OCI-LY3 (cell line): ENCODE data around the gene CNTRL.

Experiments used
- EZH2phosphoT487 ChIP-seq: fragments of 200-600 bp; shearing (Covaris generic); IDR thresholded peaks from 2 replicates; pipeline ENCODE4 v1.6.1; 2018; ENCODE audit warnings: antibody characterized with exemption, mixed run types, low read depth
- TF ChIP-seq, protein P1 (sequence below): fragments of 200-600, 300-600 bp; sonication (generic); IDR thresholded peaks from 2 replicates; pipeline ENCODE4 v1.5.1; 2014; ENCODE audit warnings: antibody characterized with exemption, low read length, low read depth

- TF ChIP-seq, protein P1, sequence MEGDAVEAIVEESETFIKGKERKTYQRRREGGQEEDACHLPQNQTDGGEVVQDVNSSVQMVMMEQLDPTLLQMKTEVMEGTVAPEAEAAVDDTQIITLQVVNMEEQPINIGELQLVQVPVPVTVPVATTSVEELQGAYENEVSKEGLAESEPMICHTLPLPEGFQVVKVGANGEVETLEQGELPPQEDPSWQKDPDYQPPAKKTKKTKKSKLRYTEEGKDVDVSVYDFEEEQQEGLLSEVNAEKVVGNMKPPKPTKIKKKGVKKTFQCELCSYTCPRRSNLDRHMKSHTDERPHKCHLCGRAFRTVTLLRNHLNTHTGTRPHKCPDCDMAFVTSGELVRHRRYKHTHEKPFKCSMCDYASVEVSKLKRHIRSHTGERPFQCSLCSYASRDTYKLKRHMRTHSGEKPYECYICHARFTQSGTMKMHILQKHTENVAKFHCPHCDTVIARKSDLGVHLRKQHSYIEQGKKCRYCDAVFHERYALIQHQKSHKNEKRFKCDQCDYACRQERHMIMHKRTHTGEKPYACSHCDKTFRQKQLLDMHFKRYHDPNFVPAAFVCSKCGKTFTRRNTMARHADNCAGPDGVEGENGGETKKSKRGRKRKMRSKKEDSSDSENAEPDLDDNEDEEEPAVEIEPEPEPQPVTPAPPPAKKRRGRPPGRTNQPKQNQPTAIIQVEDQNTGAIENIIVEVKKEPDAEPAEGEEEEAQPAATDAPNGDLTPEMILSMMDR, result no peak
- TF ChIP-seq EZH2phosphoT487, result no peak
Measured at GRCh38 chr9:121138561-121138960, 63.8 kb downstream of the CNTRL start.
